ENCODE data around the gene ABI2. TPM values are rescaled to one million over a fixed set of nuclear protein-coding genes. Genes with fewer than 3 reads are reported as not detected.

Gene ABI2
- total and polyA plus RNA-seq, 2 of the 4 experiments (the other 2 are of a cell fraction) = 35.7 to 54.0 TPM

DNA sequence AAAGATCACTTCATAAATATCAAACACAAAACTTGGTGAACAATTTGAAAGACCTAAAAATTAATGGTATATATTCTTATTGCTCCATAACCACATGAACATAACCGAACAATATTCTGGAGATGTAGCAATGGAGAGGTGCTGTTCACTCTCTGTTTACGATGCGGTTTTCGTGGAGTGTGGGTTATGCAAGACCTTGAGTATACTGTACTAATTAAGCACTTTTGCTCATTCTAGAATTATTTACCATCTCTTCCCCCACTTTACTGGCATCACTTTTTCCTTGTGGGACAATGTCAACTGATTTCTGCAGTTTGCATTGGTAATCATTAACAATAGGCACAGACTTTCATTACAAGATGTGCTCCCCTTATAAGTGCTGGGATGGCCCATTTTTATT, 109.3 kb downstream of the ABI2 start:
- Histone ChIP-seq H3K27me3 (ENCODE audit: control insufficient read depth, insufficient read depth, low read length) (no peaks in the 10 kb centered on the region), H4K8ac (ENCODE audit: low read depth in 2 of 2, low read length in 2 of 2) (no peak overlapping the region), H4K20me1 (ENCODE audit: insufficient read depth, low read length) (no peaks in the 10 kb centered on the region; the same call in 1 of the 2 replicates), H3K79me1 (ENCODE audit: low read depth in 1 of 2, low read length in 2 of 2) (peaks cover 15 to 39% of the 10 kb centered on the region in 2 experiments), H2BK120ac (ENCODE audit: low read depth, low read length) (no peak overlapping the region), H4K91ac (ENCODE audit: insufficient read depth, low read depth, low read length) (no peak overlapping the region), H3K4me2 (ENCODE audit: low read depth, low read length) (no peak overlapping the region), H3K56ac (ENCODE audit: extremely low read depth, insufficient read depth, low read length) (no peak overlapping the region), H3K4me1 (ENCODE audit: control insufficient read depth, insufficient read depth, low read length) (no peaks in the 10 kb centered on the region), H3K36me3 (ENCODE audit: control insufficient read depth, insufficient read depth, low read length) (peaks cover 27% of the 10 kb centered on the region), H3K4me3 (ENCODE audit: insufficient read depth, low read depth, low read length) (no peak overlapping the region), H2BK15ac (ENCODE audit: low read depth, low read length) (no peak overlapping the region), H3K14ac (replicated peaks; ENCODE audit: low read depth, low read length) (no peak overlapping the region), H3K18ac (ENCODE audit: low read depth, low read length) (no peak overlapping the region), H4K5ac (ENCODE audit: low read depth, low read length) (no peak overlapping the region), H2AFZ (replicated peaks; ENCODE audit: low read length, poor library complexity) (no peak overlapping the region), H2BK20ac (ENCODE audit: low read depth, low read length) (no peak overlapping the region), H3K27ac (ENCODE audit: insufficient read depth, low read length) (no peak overlapping the region), H3K9me1 (ENCODE audit: insufficient read depth, low read length) (peaks cover 15% of the 10 kb centered on the region), H2BK5ac (ENCODE audit: low read depth, low read length, poor library complexity, severe bottlenecking) (no peak overlapping the region), H3K4ac (ENCODE audit: low read depth, low read length) (no peak overlapping the region), H2AK9ac (replicated peaks; ENCODE audit: low read depth, low read length, poor library complexity) (no peak overlapping the region), H2AK5ac (ENCODE audit: low read depth, low read length) (no peak overlapping the region), H3K9ac (ENCODE audit: low read depth, low read length) (no peak overlapping the region), H3K23ac (ENCODE audit: low read depth, low read length) (no peak overlapping the region), H3K9me3 (ENCODE audit: control insufficient read depth, insufficient read depth, low read length) (no peaks in the 10 kb centered on the region)
- in situ Hi-C loops (cut with MboI; ENCODE audit: low sequenced_read_pairs) = no loop called here
- dilution Hi-C loops (cut with HindIII; ENCODE audit: low sequenced_read_pairs, unreplicated experiment) = no loop called here
- no CpG with 5 or more reads among the region's 4 CpGs for WGBS, 2 experiments (ENCODE audit: extremely low coverage in 2 of 2, insufficient read length in 1 of 2)
- POLR2A ChIA-PET (ENCODE audit: unreplicated experiment) = no interaction called here
- TF ChIP-seq NFE2L2 (IDR thresholded peaks at IDR 0.05; ENCODE audit: low read depth, low read length) (no peak), BHLHE40 (IDR thresholded peaks at IDR 0.05; ENCODE audit: low read depth, low read length) (no peak), MAFK (IDR thresholded peaks at IDR 0.05; ENCODE audit: low read depth, low read length) (no peak), CEBPB (IDR thresholded peaks at IDR 0.05; ENCODE audit: low read depth, low read length) (peak; percentile 33; the same call in 1 of the 2 replicates)
- CTCF ChIA-PET = no interaction called here
- no peak for DNase-seq
- ATAC-seq (ENCODE audit: low read depth) = no peak
- intact Hi-C loops (cut with micrococcal nuclease) = no loop called here
- no TSS peak for BruUV-seq (replicated peaks)
